HL-60 (cell line): Measurements from ENCODE around the gene TBC1D9B.
A peak's percentile ranks its signal among the peaks of the same experiment; 100 is the strongest.

Experiments used
- DNase-seq, 2 experiments: peaks; one replicate each; pipeline ENCODE4 v3.0.0-alpha.2; 2010 to 2020; ENCODE audit warnings: low read depth in 1 of 2, low spot score in 1 of 2
- H3K27ac ChIP-seq: fragments of 250-450 bp; sonication (Bioruptor Pico); replicated peaks from 2 replicates; pipeline ENCODE4 v1.5.1; 2020; ENCODE audit warnings: mild to moderate bottlenecking, moderate library complexity
- H3K27me3 ChIP-seq: fragments of 250-450 bp; sonication (Bioruptor Pico); 2 replicates; pipeline ENCODE4 v1.5.1; 2021; ENCODE audit warnings: mild to moderate bottlenecking, moderate library complexity; ENCODE audit not compliant: insufficient read depth, poor library complexity, severe bottlenecking
- H3K4me3 ChIP-seq: replicated peaks from 2 replicates; pipeline ENCODE4 v1.5.1; 2011; ENCODE audit warnings: mild to moderate bottlenecking, control low read depth, low read length; ENCODE audit not compliant: insufficient read depth
- GABPA ChIP-seq: IDR thresholded peaks from 2 replicates; pipeline ENCODE4 v1.6.1; 2012; ENCODE audit warnings: low read depth
- POLR2AphosphoS5 ChIP-seq: IDR thresholded peaks from 2 replicates; pipeline ENCODE4 v1.6.1; 2012; ENCODE audit warnings: low read depth
- SPI1 ChIP-seq: IDR thresholded peaks from 2 replicates; pipeline ENCODE4 v1.6.1; 2012; ENCODE audit warnings: low read depth, mild to moderate bottlenecking, borderline replicate concordance
- TF ChIP-seq, protein P1 (sequence below): IDR thresholded peaks from one replicate; pipeline ENCODE4 v1.5.1; 2011; ENCODE audit warnings: low read length, control low read depth, inconsistent platforms; ENCODE audit not compliant: insufficient read depth
- TF ChIP-seq, protein P2 (sequence below): IDR thresholded peaks from 2 replicates; pipeline ENCODE4 v1.6.1; 2012; ENCODE audit warnings: low read depth; ENCODE audit not compliant: insufficient replicate concordance

Gene TBC1D9B

DNA sequence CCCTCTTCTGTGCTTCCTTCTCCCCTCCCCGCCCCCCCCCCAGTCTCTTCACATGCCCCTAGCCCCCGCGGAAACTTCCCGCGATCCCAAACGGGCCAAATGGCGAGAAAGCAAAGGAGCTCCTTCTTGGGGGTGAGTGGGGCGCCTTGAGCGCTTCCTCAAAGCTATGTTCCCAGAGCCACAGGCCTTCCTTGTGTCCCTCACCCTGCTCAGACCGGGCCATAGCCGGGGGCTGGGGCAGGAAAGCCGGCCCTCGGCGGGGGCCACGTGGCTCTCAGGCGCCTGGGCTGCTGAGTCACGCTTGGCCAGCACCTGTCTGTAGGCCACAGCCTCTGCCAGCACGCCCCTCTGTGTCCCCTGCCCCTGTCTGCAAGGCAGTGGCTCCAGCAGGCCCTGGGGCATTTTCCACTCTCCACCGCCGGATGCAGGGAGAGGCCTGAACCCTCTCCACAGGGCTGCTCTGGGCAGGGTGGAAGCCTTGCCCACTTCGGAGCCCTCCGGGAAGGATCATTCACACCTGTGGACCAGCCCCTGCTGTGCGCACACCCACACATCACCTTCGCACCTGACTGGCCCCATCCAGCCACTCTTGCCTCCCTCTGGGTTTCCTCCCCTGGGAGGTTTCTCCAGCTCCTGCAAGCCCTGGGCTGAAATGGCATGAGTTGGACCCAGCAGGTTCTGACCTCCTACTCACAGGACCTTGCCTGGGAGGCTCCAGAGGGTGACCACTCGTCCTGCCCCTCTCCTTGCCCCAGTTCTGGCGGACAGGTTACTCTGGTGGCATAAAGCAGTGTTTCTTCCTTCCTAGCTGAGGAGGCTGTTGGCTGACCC lies 88.2 kb downstream of the TBC1D9B start:
- Histone ChIP-seq H3K27me3 (no peaks in the 10 kb centered on the region), H3K4me3 (no peak overlapping the region), H3K27ac (peak overlapping the region; percentile 89)
- peak in 1 of 2 experiments; percentile 58 for DNase-seq
- TF ChIP-seq GABPA = no peak
- TF ChIP-seq SPI1 = no peak
- TF ChIP-seq POLR2AphosphoS5 = no peak; the same call in 1 of the 2 replicates
- TF ChIP-seq, protein P1, sequence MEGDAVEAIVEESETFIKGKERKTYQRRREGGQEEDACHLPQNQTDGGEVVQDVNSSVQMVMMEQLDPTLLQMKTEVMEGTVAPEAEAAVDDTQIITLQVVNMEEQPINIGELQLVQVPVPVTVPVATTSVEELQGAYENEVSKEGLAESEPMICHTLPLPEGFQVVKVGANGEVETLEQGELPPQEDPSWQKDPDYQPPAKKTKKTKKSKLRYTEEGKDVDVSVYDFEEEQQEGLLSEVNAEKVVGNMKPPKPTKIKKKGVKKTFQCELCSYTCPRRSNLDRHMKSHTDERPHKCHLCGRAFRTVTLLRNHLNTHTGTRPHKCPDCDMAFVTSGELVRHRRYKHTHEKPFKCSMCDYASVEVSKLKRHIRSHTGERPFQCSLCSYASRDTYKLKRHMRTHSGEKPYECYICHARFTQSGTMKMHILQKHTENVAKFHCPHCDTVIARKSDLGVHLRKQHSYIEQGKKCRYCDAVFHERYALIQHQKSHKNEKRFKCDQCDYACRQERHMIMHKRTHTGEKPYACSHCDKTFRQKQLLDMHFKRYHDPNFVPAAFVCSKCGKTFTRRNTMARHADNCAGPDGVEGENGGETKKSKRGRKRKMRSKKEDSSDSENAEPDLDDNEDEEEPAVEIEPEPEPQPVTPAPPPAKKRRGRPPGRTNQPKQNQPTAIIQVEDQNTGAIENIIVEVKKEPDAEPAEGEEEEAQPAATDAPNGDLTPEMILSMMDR = no peak
- TF ChIP-seq, protein P2, sequence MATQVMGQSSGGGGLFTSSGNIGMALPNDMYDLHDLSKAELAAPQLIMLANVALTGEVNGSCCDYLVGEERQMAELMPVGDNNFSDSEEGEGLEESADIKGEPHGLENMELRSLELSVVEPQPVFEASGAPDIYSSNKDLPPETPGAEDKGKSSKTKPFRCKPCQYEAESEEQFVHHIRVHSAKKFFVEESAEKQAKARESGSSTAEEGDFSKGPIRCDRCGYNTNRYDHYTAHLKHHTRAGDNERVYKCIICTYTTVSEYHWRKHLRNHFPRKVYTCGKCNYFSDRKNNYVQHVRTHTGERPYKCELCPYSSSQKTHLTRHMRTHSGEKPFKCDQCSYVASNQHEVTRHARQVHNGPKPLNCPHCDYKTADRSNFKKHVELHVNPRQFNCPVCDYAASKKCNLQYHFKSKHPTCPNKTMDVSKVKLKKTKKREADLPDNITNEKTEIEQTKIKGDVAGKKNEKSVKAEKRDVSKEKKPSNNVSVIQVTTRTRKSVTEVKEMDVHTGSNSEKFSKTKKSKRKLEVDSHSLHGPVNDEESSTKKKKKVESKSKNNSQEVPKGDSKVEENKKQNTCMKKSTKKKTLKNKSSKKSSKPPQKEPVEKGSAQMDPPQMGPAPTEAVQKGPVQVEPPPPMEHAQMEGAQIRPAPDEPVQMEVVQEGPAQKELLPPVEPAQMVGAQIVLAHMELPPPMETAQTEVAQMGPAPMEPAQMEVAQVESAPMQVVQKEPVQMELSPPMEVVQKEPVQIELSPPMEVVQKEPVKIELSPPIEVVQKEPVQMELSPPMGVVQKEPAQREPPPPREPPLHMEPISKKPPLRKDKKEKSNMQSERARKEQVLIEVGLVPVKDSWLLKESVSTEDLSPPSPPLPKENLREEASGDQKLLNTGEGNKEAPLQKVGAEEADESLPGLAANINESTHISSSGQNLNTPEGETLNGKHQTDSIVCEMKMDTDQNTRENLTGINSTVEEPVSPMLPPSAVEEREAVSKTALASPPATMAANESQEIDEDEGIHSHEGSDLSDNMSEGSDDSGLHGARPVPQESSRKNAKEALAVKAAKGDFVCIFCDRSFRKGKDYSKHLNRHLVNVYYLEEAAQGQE = no peak

DNA sequence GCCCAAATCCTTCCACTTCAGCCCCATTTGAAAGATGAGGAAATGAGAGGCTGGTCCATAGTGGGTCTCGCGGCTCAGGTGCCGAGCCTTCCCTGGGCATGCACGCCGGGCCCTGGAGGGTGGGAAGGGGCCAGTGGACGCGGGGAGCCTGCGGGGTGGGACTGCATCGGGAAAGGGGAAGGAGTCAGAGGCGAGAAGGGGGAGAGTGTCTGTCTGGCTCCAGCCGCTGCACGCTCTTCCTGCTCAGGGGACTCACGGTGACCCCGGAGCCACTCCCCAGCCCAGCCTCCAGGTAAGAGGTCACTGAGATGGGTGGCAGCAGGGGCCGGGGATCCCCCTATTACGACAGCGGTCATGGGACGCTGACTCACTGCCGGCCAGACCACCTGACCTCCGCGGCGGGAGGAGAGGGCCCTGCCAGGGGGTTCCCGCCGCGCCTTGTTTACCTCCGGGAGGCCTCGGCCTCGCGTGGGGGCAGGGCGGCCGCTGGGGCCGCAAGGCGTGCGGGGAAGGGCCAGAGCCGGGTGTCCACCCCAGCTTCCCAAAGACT lies 88.9 kb downstream of the TBC1D9B start:
- peak; percentile 91 to 97 for DNase-seq
- peak overlapping the region; percentile 19 for H3K4me3 ChIP-seq
- no peak for TF ChIP-seq SPI1
- TF ChIP-seq, protein P2 = no peak
- H3K27ac ChIP-seq = peak overlapping the region; percentile 89
- no peaks in the 10 kb centered on the region for H3K27me3 ChIP-seq

DNA sequence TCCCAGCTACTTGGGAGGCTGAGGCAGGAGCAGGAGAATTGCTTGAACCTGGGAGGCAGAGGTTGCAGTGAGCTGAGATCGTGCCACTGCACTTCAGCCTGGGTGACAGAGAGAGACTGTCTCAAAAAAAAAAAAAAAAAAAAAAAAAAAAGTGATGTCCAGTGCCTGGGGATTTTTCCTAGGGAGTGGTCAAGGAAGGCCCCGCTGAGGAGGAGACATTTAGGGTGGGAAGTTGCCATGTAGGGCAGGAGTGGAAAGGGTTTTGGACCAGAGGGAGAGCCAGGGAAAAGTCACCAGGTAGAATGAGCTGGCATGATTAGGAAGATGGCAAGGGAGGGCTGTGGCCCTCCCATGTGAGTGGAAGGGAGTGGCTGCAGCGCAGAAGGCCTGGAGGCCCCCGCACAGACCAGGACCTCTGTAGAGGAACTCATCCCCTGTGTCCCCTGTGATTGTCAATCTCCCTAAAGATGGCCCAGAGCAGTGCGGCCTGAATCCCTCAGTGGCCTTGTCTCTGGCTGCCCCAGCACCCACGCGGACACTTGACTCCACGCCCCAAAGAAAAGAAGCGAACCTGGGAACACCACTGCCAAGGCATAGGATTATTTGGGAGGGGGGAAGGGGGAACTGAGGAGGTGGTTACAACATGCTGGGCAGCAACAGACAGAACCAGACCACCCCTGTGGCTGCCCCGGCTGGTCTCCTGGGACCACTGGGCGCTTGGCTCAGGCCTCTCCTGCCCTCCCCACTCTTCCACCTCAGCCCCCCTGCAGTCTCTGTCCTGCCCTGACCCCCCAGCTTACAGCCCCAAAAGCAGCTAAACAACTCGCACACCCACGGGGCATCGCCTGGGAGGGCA lies 89.6 kb downstream of the TBC1D9B start:
- Histone ChIP-seq H3K27me3 (no peaks in the 10 kb centered on the region), H3K27ac (peak overlapping the region; percentile 89), H3K4me3 (peak overlapping the region; percentile 19)
- no peak for DNase-seq
- TF ChIP-seq, protein P2 = no peak
- TF ChIP-seq, protein P1 = no peak
- TF ChIP-seq SPI1 (no peak), GABPA (no peak), POLR2AphosphoS5 (no peak)
